GM12878 (cell line): Measurements from ENCODE around the gene RALBP1. TPM values are rescaled to one million over a fixed set of nuclear protein-coding genes. Genes with fewer than 3 reads are reported as not detected.

Experiments
- ASH2L ChIP-seq: fragments of 300-600, 200-600 bp; sonication (generic); IDR thresholded peaks from 2 replicates; pipeline ENCODE4 v1.6.1; 2017; ENCODE audit warnings: low read depth, mild to moderate bottlenecking, borderline replicate concordance
- BMI1 ChIP-seq: fragments of 450-650 bp; IDR thresholded peaks from 2 replicates; pipeline ENCODE4 v1.6.1; 2016; ENCODE audit warnings: mild to moderate bottlenecking, moderate library complexity, borderline replicate concordance
- EGR1 ChIP-seq, 2 experiments: IDR thresholded peaks; 1 replicate in 1 of 2; 2 replicates in 1 of 2; pipeline ENCODE4 v1.6.1; 2011 to 2012; ENCODE audit warnings: low read depth in 2 of 2, low read length in 2 of 2, borderline replicate concordance in 1 of 2, mild to moderate bottlenecking in 1 of 2, moderate library complexity in 1 of 2
- EP300 ChIP-seq, 2 experiments: fragments of 150-350 bp in 1 of 2; IDR thresholded peaks; 2 replicates each; pipeline ENCODE4 v1.6.1; 2011 to 2012; ENCODE audit warnings: low read depth in 2 of 2, low read length in 2 of 2, borderline replicate concordance in 1 of 2, improper control_type of control experiment in 1 of 2, inconsistent platforms in 1 of 2; ENCODE audit not compliant: control insufficient read depth in 1 of 2
- EZH2 ChIP-seq: IDR thresholded peaks from 2 replicates; pipeline ENCODE4 v1.6.1; 2012; ENCODE audit warnings: low read depth, mild to moderate bottlenecking, control low read depth, inconsistent platforms, low read length, borderline replicate concordance; ENCODE audit not compliant: control insufficient read depth
- GATAD2B ChIP-seq: fragments of 450-650 bp; conservative IDR thresholded peaks from 2 replicates; pipeline ENCODE4 v1.6.1; 2017; ENCODE audit warnings: low read depth, mild to moderate bottlenecking, moderate library complexity
- HDGF ChIP-seq: fragments of 450-650 bp; IDR thresholded peaks from 2 replicates; pipeline ENCODE4 v1.6.1; 2016; ENCODE audit warnings: antibody characterized with exemption
- IRF4 ChIP-seq: IDR thresholded peaks from 2 replicates; pipeline ENCODE4 v1.6.1; 2011; ENCODE audit warnings: low read depth, low read length
- MEF2A ChIP-seq: IDR thresholded peaks from 2 replicates; pipeline ENCODE4 v1.6.1; 2011; ENCODE audit warnings: low read depth, mild to moderate bottlenecking, low read length, moderate library complexity; ENCODE audit not compliant: insufficient read depth
- RUNX3 ChIP-seq: IDR thresholded peaks from 2 replicates; pipeline ENCODE4 v1.6.1; 2012; ENCODE audit warnings: low read length, inconsistent platforms
- SIN3A ChIP-seq: IDR thresholded peaks from 2 replicates; pipeline ENCODE4 v1.6.1; 2012; ENCODE audit warnings: low read depth, low read length, improper control_type of control experiment
- SKIL ChIP-seq: fragments of 450-650 bp; IDR thresholded peaks from 2 replicates; pipeline ENCODE4 v1.6.1; 2017; ENCODE audit warnings: mild to moderate bottlenecking, low read depth, inconsistent platforms; ENCODE audit not compliant: poor library complexity, severe bottlenecking
- SMAD5 ChIP-seq: IDR thresholded peaks from 2 replicates; pipeline ENCODE4 v1.6.1; 2016; ENCODE audit warnings: antibody characterized with exemption, low read depth
- SREBF1 ChIP-seq: IDR thresholded peaks from 2 replicates; pipeline ENCODE4 v1.6.1; 2012; ENCODE audit warnings: mild to moderate bottlenecking, low read length
- SUPT20H ChIP-seq: IDR thresholded peaks from 2 replicates; pipeline ENCODE4 v1.6.1; 2011; ENCODE audit warnings: low read depth, mild to moderate bottlenecking, low read length, moderate library complexity, borderline replicate concordance; ENCODE audit not compliant: control insufficient read depth
- ZNF207 ChIP-seq: fragments of 450-650 bp; IDR thresholded peaks from 2 replicates; pipeline ENCODE4 v1.6.1; 2014; ENCODE audit warnings: antibody characterized with exemption, mild to moderate bottlenecking, borderline replicate concordance
- polyA plus RNA-seq, 11 experiments: library from polyadenylated mRNA; depleted of rRNA in 4 of 11; unstranded in 6 of 11; stranded (reverse) in 5 of 11; fragments of >200 nt; fragmentation: Nextera tagmentation in 4 of 11; fragmentation: Illumina TruSeq in 1 of 11; extraction: Ambion mirVana in 4 of 11; extraction: Trizol in 1 of 11; gene quantifications; 1 replicate in 1 of 11; 2 replicates in 10 of 11; pipeline versions ENCODE4 v1.2.1 to v1.2.3, GENCODE V29; 2011 to 2016; ENCODE audit warnings: inconsistent platforms in 2 of 11, missing spikeins in 2 of 11, low read depth in 1 of 11
- total RNA-seq, 4 experiments: library from RNA; depleted of rRNA in 3 of 4; stranded (reverse); fragments of >200 nt in 3 of 4; fragmentation: Illumina TruSeq in 1 of 4; extraction: Trizol in 1 of 4; gene quantifications; 2 replicates each; pipeline versions ENCODE4 v1.2.1 to v1.2.3, GENCODE V29; 2013 to 2021
- TF ChIP-seq, protein P1 (sequence below): fragments of 450-650 bp; IDR thresholded peaks from 2 replicates; pipeline ENCODE4 v1.6.1; 2016; ENCODE audit warnings: mild to moderate bottlenecking
- TF ChIP-seq, protein P2 (sequence below): IDR thresholded peaks from 2 replicates; pipeline ENCODE4 v1.6.1; 2011; ENCODE audit warnings: low read depth, mild to moderate bottlenecking, low read length, moderate library complexity, borderline replicate concordance; ENCODE audit errors: extremely low read depth
- TF ChIP-seq, protein P3 (sequence below): fragments of 450-650 bp; IDR thresholded peaks from 2 replicates; pipeline ENCODE4 v1.6.1; 2016; ENCODE audit warnings: mild to moderate bottlenecking, moderate library complexity, borderline replicate concordance

RALBP1 gene
- total and polyA plus RNA-seq, 10 of the 15 experiments (the other 5 are each of a cell fraction or from before 2014, with no cell fraction given), result 11.2 to 46.9 (median 41.8) TPM

DNA sequence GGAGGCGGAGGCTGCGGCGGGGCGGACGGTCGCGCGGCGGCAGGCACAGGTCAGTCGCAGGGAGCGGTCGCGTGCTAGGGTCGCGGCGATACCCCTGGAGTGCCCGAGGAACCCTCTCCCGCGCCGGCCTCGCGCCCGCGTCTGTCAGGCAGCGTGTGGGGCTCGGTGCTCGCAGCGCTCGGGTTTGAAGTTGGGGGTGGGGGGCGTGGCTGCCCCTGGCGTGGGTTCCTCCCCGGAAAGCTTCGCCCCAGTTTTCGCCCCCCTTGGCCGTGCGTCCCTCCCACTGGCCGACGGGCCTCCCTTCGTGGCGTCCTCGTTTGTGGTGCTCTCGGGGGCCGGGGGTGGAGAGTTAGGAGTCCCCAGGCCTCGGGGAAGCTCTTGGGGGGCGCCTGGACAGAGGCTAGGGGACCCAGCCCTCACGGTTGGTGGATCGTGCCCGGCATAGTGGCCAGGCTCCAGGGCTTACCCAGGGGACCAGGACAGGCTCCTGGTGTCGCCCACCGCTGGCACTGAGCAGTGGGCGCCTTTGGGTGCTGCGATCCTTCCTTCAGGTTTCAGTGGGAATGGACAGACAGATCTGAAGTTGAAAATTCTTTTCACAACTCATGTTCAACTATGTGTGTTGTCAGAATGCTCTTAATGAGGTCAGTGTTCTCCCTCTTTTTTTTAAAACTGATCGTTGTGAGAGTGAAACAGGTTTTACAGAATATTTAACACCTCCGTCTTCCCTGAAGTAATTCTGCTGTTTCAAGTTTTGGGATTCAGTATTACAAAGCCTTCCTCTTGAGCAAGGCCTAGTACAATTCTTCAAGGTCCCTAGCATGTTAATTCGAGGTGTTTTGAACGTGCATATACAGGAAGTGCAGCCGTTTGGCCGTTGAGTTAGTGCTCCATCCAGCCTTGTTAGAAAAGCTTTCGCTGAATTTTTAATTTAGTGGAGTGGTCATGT lies 604 bp downstream of the RALBP1 start (continued):
- TF ChIP-seq ASH2L (no peak), MEF2A (no peak), SKIL (no peak), SMAD5 (peak; percentile 30; the same call in 1 of the 2 replicates), SIN3A (peak; percentile 39; the same call in 1 of the 2 replicates), BMI1 (no peak), HDGF (no peak), SREBF1 (no peak), SUPT20H (no peak), RUNX3 (no peak), IRF4 (no peak), ZNF207 (no peak), EZH2 (no peak), EGR1 (IDR thresholded peaks at IDR 0.05; ENCODE audit: borderline replicate concordance in 1 of 2, low read depth in 2 of 2, low read length in 2 of 2) (peak in 1 of 2 experiments; percentile 75; a peak in 2 of 3 replicates), EP300 (IDR thresholded peaks at IDR 0.05; ENCODE audit: borderline replicate concordance in 1 of 2, control insufficient read depth in 1 of 2, low read depth in 2 of 2, low read length in 2 of 2) (no peak), GATAD2B (peak; percentile 71)
- TF ChIP-seq, protein P1, sequence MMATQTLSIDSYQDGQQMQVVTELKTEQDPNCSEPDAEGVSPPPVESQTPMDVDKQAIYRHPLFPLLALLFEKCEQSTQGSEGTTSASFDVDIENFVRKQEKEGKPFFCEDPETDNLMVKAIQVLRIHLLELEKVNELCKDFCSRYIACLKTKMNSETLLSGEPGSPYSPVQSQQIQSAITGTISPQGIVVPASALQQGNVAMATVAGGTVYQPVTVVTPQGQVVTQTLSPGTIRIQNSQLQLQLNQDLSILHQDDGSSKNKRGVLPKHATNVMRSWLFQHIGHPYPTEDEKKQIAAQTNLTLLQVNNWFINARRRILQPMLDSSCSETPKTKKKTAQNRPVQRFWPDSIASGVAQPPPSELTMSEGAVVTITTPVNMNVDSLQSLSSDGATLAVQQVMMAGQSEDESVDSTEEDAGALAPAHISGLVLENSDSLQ, result no peak
- TF ChIP-seq, protein P2, sequence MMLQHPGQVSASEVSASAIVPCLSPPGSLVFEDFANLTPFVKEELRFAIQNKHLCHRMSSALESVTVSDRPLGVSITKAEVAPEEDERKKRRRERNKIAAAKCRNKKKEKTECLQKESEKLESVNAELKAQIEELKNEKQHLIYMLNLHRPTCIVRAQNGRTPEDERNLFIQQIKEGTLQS, result no peak
- TF ChIP-seq, protein P3, sequence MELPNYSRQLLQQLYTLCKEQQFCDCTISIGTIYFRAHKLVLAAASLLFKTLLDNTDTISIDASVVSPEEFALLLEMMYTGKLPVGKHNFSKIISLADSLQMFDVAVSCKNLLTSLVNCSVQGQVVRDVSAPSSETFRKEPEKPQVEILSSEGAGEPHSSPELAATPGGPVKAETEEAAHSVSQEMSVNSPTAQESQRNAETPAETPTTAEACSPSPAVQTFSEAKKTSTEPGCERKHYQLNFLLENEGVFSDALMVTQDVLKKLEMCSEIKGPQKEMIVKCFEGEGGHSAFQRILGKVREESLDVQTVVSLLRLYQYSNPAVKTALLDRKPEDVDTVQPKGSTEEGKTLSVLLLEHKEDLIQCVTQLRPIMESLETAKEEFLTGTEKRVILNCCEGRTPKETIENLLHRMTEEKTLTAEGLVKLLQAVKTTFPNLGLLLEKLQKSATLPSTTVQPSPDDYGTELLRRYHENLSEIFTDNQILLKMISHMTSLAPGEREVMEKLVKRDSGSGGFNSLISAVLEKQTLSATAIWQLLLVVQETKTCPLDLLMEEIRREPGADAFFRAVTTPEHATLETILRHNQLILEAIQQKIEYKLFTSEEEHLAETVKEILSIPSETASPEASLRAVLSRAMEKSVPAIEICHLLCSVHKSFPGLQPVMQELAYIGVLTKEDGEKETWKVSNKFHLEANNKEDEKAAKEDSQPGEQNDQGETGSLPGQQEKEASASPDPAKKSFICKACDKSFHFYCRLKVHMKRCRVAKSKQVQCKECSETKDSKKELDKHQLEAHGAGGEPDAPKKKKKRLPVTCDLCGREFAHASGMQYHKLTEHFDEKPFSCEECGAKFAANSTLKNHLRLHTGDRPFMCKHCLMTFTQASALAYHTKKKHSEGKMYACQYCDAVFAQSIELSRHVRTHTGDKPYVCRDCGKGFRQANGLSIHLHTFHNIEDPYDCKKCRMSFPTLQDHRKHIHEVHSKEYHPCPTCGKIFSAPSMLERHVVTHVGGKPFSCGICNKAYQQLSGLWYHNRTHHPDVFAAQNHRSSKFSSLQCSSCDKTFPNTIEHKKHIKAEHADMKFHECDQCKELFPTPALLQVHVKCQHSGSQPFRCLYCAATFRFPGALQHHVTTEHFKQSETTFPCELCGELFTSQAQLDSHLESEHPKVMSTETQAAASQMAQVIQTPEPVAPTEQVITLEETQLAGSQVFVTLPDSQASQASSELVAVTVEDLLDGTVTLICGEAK, result no peak
